ENCODE measurements around the gene RAD51B. TPM values are rescaled to one million over a fixed set of nuclear protein-coding genes. Genes with fewer than 3 reads are reported as not detected.

RAD51B gene
- total and polyA plus RNA-seq, 2 of the 13 experiments (the other 11 are each of a cell fraction or from before 2014, with no cell fraction given): 7.0 to 9.5 TPM

DNA sequence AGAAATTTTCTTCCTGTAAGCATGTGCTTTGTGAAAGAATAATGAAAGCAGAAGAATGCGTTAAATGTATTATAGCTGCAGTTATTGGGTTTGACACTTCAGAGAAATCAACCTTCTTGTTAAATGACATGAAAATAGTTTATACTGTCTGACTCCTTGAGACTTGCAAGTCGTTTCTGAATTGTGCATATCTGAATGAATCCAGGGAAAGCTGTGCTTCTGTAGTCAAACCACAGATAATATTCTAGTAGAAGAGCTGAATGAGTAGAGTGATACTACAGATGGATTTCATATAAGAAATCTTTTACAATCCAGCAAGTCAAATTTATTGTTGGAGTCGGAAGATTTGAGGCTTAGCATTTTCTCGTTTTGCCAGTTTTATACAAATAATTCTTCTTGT lies 343.3 kb downstream of the RAD51B start (continued):
- TF ChIP-seq MEIS1 (CRISPR knock-in tag; IDR thresholded peaks at IDR 0.05; ENCODE audit: borderline replicate concordance) (no peak), BRD4 (CRISPR knock-in tag; IDR thresholded peaks at IDR 0.05) (no peak), MAZ (IDR thresholded peaks at IDR 0.05; ENCODE audit: borderline replicate concordance, low read depth, low read length) (no peak), MAZ (CRISPR knock-in tag; IDR thresholded peaks at IDR 0.05; ENCODE audit: low read depth) (no peak)

DNA sequence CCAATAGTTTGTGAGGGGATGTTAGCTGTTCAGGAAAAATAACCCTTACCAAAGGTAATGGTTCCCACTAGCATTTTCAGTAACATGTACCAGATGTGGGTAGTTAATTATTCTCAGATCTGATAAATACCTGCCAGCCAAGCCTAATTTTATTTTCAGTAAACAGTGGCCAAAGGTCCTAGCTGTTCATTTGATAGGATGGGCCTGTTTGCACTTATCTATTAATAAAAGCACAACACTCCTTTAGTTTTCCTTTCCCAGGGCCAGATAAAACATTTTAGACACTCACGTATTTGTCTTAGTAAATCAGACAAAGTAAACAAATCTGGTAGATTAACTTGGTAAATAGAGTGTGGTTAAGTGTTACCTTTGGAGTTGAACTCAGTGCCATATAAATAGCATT lies 345.1 kb downstream of the RAD51B start:
- H2AFZ ChIP-seq (ENCODE audit: low read length): peak overlapping the region; percentile 20
- DNase-seq (ENCODE audit: low spot score) (peak; percentile 71), FAIRE-seq (no peak), ATAC-seq (peak; percentile 44)
- in situ Hi-C loops (cut with HindIII; ENCODE audit: extremely low pct_ligation_motif_present, low pct_unique_long_range_greater_than_20kb) (no loop called here), intact Hi-C loops (cut with micrococcal nuclease; ENCODE audit: unreplicated experiment) (no loop called here)
- no peaks in the 10 kb centered on the region for H3K79me2 ChIP-seq (ENCODE audit: insufficient read depth, low read length)
- no peaks in the 10 kb centered on the region for H4K20me1 ChIP-seq (ENCODE audit: insufficient read depth, low read length)
- ChIA-PET POLR2A (no interaction called here), CTCF (ENCODE audit: low intra/inter-chr PET ratio, low total read pairs) (no interaction called here)
- peak overlapping the region; percentile 56 for H3K4me2 ChIP-seq (ENCODE audit: low read depth, low read length)
- no peaks in the 10 kb centered on the region for H3K36me3 ChIP-seq (replicated peaks in 1 of 2; ENCODE audit: control insufficient read depth in 1 of 2, insufficient read depth in 2 of 2, low read length in 2 of 2)
- H3K27ac ChIP-seq (ENCODE audit: extremely low read length, insufficient read depth, low read length): peak overlapping the region; percentile 45
- H3K9me3 ChIP-seq (ENCODE audit: low read length): no peaks in the 10 kb centered on the region
- H3K4me3 ChIP-seq (replicated peaks in 1 of 3; ENCODE audit: insufficient read depth in 1 of 3, low read depth in 2 of 3, low read length in 3 of 3): peak overlapping the region in 1 of 3 experiments; percentile 17; a peak in 1 of 6 replicates
- no TSS peak for BruUV-seq (replicated peaks)
- H3K27me3 ChIP-seq (ENCODE audit: control insufficient read depth in 1 of 2, insufficient read depth in 2 of 2, low read length in 2 of 2): no peaks in the 10 kb centered on the region
- 0% methylated on average over 1 of the region's 1 CpG for WGBS (ENCODE audit: low lambda C conversion rate)
- no peak overlapping the region for H3K9ac ChIP-seq (ENCODE audit: insufficient read depth, low read depth, low read length)
- peaks cover 34% of the 10 kb centered on the region for H3K4me1 ChIP-seq (ENCODE audit: insufficient read depth, low read length)
- TF ChIP-seq SMYD3 (CRISPR knock-in tag; IDR thresholded peaks at IDR 0.05): no peak
- TF ChIP-seq ZNF552 (CRISPR knock-in tag; IDR thresholded peaks at IDR 0.05; ENCODE audit: borderline replicate concordance): no peak
- TF ChIP-seq ZNF549 (CRISPR knock-in tag; IDR thresholded peaks at IDR 0.05): no peak
- no peak for TF ChIP-seq ZNF546 (CRISPR knock-in tag; conservative IDR thresholded peaks at IDR 0.05)
- no peak for TF ChIP-seq RXRB (CRISPR knock-in tag; IDR thresholded peaks at IDR 0.05; ENCODE audit: borderline replicate concordance)
- no peak for TF ChIP-seq NFRKB (IDR thresholded peaks at IDR 0.05)
- no peak for TF ChIP-seq ZNF674 (CRISPR knock-in tag; IDR thresholded peaks at IDR 0.05; ENCODE audit: low read depth)
- TF ChIP-seq KDM4B (CRISPR knock-in tag; IDR thresholded peaks at IDR 0.05): no peak
- TF ChIP-seq NCOR1 (IDR thresholded peaks at IDR 0.05; ENCODE audit: borderline replicate concordance, low read length): 0 out of 2 replicates have a peak, but pooled peaks have one; percentile 22
- peak; percentile 24; the same call in 1 of the 2 replicates for TF ChIP-seq FOXJ3 (CRISPR knock-in tag; IDR thresholded peaks at IDR 0.05; ENCODE audit: borderline replicate concordance)
- 0 out of 2 replicates have a peak, but pooled peaks have one; percentile 44 for TF ChIP-seq PHF21A (CRISPR knock-in tag; IDR thresholded peaks at IDR 0.05)
- TF ChIP-seq, protein P1, sequence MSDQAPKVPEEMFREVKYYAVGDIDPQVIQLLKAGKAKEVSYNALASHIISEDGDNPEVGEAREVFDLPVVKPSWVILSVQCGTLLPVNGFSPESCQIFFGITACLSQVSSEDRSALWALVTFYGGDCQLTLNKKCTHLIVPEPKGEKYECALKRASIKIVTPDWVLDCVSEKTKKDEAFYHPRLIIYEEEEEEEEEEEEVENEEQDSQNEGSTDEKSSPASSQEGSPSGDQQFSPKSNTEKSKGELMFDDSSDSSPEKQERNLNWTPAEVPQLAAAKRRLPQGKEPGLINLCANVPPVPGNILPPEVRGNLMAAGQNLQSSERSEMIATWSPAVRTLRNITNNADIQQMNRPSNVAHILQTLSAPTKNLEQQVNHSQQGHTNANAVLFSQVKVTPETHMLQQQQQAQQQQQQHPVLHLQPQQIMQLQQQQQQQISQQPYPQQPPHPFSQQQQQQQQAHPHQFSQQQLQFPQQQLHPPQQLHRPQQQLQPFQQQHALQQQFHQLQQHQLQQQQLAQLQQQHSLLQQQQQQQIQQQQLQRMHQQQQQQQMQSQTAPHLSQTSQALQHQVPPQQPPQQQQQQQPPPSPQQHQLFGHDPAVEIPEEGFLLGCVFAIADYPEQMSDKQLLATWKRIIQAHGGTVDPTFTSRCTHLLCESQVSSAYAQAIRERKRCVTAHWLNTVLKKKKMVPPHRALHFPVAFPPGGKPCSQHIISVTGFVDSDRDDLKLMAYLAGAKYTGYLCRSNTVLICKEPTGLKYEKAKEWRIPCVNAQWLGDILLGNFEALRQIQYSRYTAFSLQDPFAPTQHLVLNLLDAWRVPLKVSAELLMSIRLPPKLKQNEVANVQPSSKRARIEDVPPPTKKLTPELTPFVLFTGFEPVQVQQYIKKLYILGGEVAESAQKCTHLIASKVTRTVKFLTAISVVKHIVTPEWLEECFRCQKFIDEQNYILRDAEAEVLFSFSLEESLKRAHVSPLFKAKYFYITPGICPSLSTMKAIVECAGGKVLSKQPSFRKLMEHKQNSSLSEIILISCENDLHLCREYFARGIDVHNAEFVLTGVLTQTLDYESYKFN (CRISPR knock-in tag; conservative IDR thresholded peaks at IDR 0.05): peak; percentile 55
- no peak for TF ChIP-seq ZNF737 (CRISPR knock-in tag; IDR thresholded peaks at IDR 0.05; ENCODE audit: borderline replicate concordance)

All from HepG2 (cell line).